H1 (cell line): Measurements from ENCODE around the gene LAMC1. TPM values are rescaled to one million over a fixed set of nuclear protein-coding genes. Genes with fewer than 3 reads are reported as not detected.

Experiments
- CTCF ChIA-PET: fragments of 300-600 bp; sonication (Branson Sonifier 250); formaldehyde crosslinking; loops from one replicate; lab custom pipeline; 2021; ENCODE audit not compliant: partially characterized antibody; lab: Charles Lee
- POLR2A ChIA-PET: fragments of 300-600 bp; sonication (Branson Sonifier 250); formaldehyde crosslinking; loops from one replicate; lab custom pipeline; 2021; ENCODE audit warnings: inconsistent platforms; ENCODE audit not compliant: partially characterized antibody; lab: Charles Lee
- DNase-seq, 2 experiments: peaks; one replicate each; pipeline versions ENCODE4 v3.0.0 to v3.0.0-alpha.2; 2010 to 2022; ENCODE audit warnings: low spot score in 2 of 2, low read depth in 1 of 2, mixed read lengths in 1 of 2
- FAIRE-seq: peaks from 2 replicates; lab custom pipeline; 2011; peaks lifted over from hg19 to GRCh38; lab: Jason Lieb, UNC
- H2AFZ ChIP-seq: 2 replicates; pipeline ENCODE4 v1.8.1; 2012; ENCODE audit warnings: low read length, inconsistent platforms
- H2AK5ac ChIP-seq: 2 replicates; pipeline ENCODE4 v1.6.1; 2013; ENCODE audit warnings: low read depth, low read length
- H2BK120ac ChIP-seq: replicated peaks from 2 replicates; pipeline ENCODE3; 2013; ENCODE audit warnings: low read depth, low read length, inconsistent platforms
- H2BK12ac ChIP-seq: 2 replicates; pipeline ENCODE4 v1.6.1; 2013; ENCODE audit warnings: low read depth, low read length
- H2BK15ac ChIP-seq: 2 replicates; pipeline ENCODE4 v1.6.1; 2013; ENCODE audit warnings: low read length
- H2BK20ac ChIP-seq: 2 replicates; pipeline ENCODE4 v1.6.1; 2013; ENCODE audit warnings: low read length
- H2BK5ac ChIP-seq: 2 replicates; pipeline ENCODE4 v1.6.1; 2013; ENCODE audit warnings: low read depth, low read length
- H3K14ac ChIP-seq: 2 replicates; pipeline ENCODE4 v1.6.1; 2013; ENCODE audit warnings: inconsistent platforms; ENCODE audit not compliant: insufficient read length
- H3K18ac ChIP-seq: 2 replicates; pipeline ENCODE4 v1.6.1; 2013; ENCODE audit warnings: low read length; ENCODE audit errors: extremely low read depth
- H3K23ac ChIP-seq: 2 replicates; pipeline ENCODE4 v1.6.1; 2013; ENCODE audit warnings: inconsistent platforms; ENCODE audit not compliant: insufficient read length
- H3K23me2 ChIP-seq: 2 replicates; pipeline ENCODE4 v1.6.1; 2013; ENCODE audit warnings: low read depth, low read length
- H3K27ac ChIP-seq: 2 replicates; pipeline ENCODE4 v1.6.1; 2011; ENCODE audit warnings: low read depth, low read length, inconsistent platforms
- H3K27me3 ChIP-seq, 4 experiments: replicated peaks in 1 of 4; 1 replicate in 1 of 4; 2 replicates in 3 of 4; pipeline versions ENCODE4 v1.6.1 to v1.8.1; 2011 to 2013; ENCODE audit warnings: low read length in 3 of 4, mild to moderate bottlenecking in 3 of 4, inconsistent platforms in 2 of 4, mixed read lengths in 2 of 4, moderate library complexity in 1 of 4; ENCODE audit not compliant: control insufficient read depth in 3 of 4, insufficient read depth in 3 of 4; ENCODE audit errors: extremely low read depth in 1 of 4
- H3K36me3 ChIP-seq, 4 experiments: 2 replicates each; pipeline versions ENCODE4 v1.6.1 to v1.8.1; 2011 to 2013; ENCODE audit warnings: mild to moderate bottlenecking in 4 of 4, low read length in 3 of 4, moderate library complexity in 2 of 4, control low read depth in 1 of 4, inconsistent platforms in 1 of 4; ENCODE audit not compliant: insufficient read depth in 4 of 4, control insufficient read depth in 2 of 4
- H3K4ac ChIP-seq: replicated peaks from 2 replicates; pipeline ENCODE3; 2013; ENCODE audit warnings: low read length, low read depth, mixed read lengths, inconsistent platforms; ENCODE audit not compliant: insufficient read length
- H3K4me1 ChIP-seq, 4 experiments: replicated peaks in 1 of 4; 1 replicate in 1 of 4; 2 replicates in 3 of 4; pipeline versions ENCODE4 v1.6.1 to v1.8.1; 2011 to 2013; ENCODE audit warnings: low read length in 3 of 4, inconsistent platforms in 2 of 4, mixed read lengths in 1 of 4; ENCODE audit not compliant: insufficient read depth in 4 of 4, control insufficient read depth in 3 of 4
- H3K4me2 ChIP-seq, 2 experiments: 2 replicates each; pipeline versions ENCODE4 v1.6.1 to v1.8.1; 2011 to 2013; ENCODE audit warnings: low read depth in 2 of 2, low read length in 2 of 2, control low read depth in 1 of 2, inconsistent platforms in 1 of 2, mild to moderate bottlenecking in 1 of 2; ENCODE audit not compliant: insufficient read depth in 1 of 2
- H3K4me3 ChIP-seq, 4 experiments: fragments of 200-600, 300-600 bp in 1 of 4; sonication (generic), shearing (Covaris generic), sonication (Bioruptor Twin) in 1 of 4; 2 replicates each; pipeline versions ENCODE4 v1.5.1 to v1.8.1; 2011 to 2016; ENCODE audit warnings: low read length in 4 of 4, low read depth in 3 of 4, control low read depth in 2 of 4, inconsistent platforms in 2 of 4, mild to moderate bottlenecking in 2 of 4, mixed read lengths in 1 of 4, moderate library complexity in 1 of 4; ENCODE audit not compliant: insufficient read depth in 2 of 4; ENCODE audit errors: extremely low read depth in 1 of 4
- H3K56ac ChIP-seq: replicated peaks from 2 replicates; pipeline ENCODE3; 2013; ENCODE audit warnings: low read depth, mild to moderate bottlenecking, mixed read lengths, low read length, inconsistent platforms; ENCODE audit not compliant: insufficient read length
- H3K79me1 ChIP-seq: 2 replicates; pipeline ENCODE4 v1.6.1; 2013; ENCODE audit warnings: low read depth, low read length, control low read depth
- H3K79me2 ChIP-seq, 2 experiments: 2 replicates each; pipeline versions ENCODE4 v1.6.1 to v1.8.1; 2012 to 2013; ENCODE audit warnings: low read length in 2 of 2, mild to moderate bottlenecking in 2 of 2, inconsistent platforms in 1 of 2; ENCODE audit not compliant: insufficient read depth in 2 of 2, control insufficient read depth in 1 of 2
- H3K9ac ChIP-seq, 4 experiments: replicated peaks in 1 of 4; 1 replicate in 1 of 4; 2 replicates in 3 of 4; pipeline versions ENCODE4 v1.6.1 to v1.8.1; 2011 to 2013; ENCODE audit warnings: low read depth in 3 of 4, low read length in 3 of 4, control low read depth in 2 of 4, mild to moderate bottlenecking in 2 of 4, moderate library complexity in 2 of 4, inconsistent platforms in 1 of 4; ENCODE audit errors: extremely low read depth in 1 of 4
- H3K9me3 ChIP-seq, 2 experiments: 2 replicates each; pipeline versions ENCODE4 v1.6.1 to v1.8.1; 2012 to 2013; ENCODE audit warnings: mild to moderate bottlenecking in 2 of 2, moderate library complexity in 2 of 2, control low read depth in 1 of 2, inconsistent platforms in 1 of 2, low read depth in 1 of 2, low read length in 1 of 2, mixed read lengths in 1 of 2; ENCODE audit not compliant: insufficient read depth in 2 of 2
- H4K20me1 ChIP-seq, 2 experiments: replicated peaks in 1 of 2; 2 replicates each; pipeline versions ENCODE3 to v1.8.1; 2011 to 2013; ENCODE audit warnings: inconsistent platforms in 2 of 2, low read length in 2 of 2, mild to moderate bottlenecking in 1 of 2; ENCODE audit not compliant: insufficient read depth in 2 of 2, control insufficient read depth in 1 of 2
- H4K5ac ChIP-seq: 2 replicates; pipeline ENCODE4 v1.6.1; 2013; ENCODE audit warnings: low read length, low read depth, mixed read lengths, inconsistent platforms; ENCODE audit not compliant: insufficient read length
- H4K8ac ChIP-seq: 2 replicates; pipeline ENCODE4 v1.8.0; 2013; ENCODE audit warnings: mild to moderate bottlenecking, moderate library complexity, low read length, inconsistent platforms; ENCODE audit not compliant: insufficient read depth; ENCODE audit errors: extremely low read depth
- H4K91ac ChIP-seq: replicated peaks from 2 replicates; pipeline ENCODE3; 2013; ENCODE audit warnings: low read length, mixed read lengths, inconsistent platforms; ENCODE audit not compliant: insufficient read length
- ATF3 ChIP-seq: IDR thresholded peaks from 2 replicates; pipeline ENCODE4 v1.6.1; 2011; ENCODE audit warnings: low read depth, mild to moderate bottlenecking, low read length; ENCODE audit not compliant: insufficient read depth
- CREB1 ChIP-seq: IDR thresholded peaks from 2 replicates; pipeline ENCODE4 v1.6.1; 2012; ENCODE audit warnings: inconsistent platforms
- CTBP2 ChIP-seq: IDR thresholded peaks from 2 replicates; pipeline ENCODE4 v1.7.0; 2011; ENCODE audit warnings: borderline replicate concordance, mild to moderate bottlenecking, moderate library complexity, mixed read lengths, low read length; ENCODE audit not compliant: insufficient read depth, insufficient read length
- EP300 ChIP-seq, 2 experiments: IDR thresholded peaks; 1 replicate in 1 of 2; 2 replicates in 1 of 2; pipeline ENCODE4 v1.6.1; 2011 to 2012; ENCODE audit warnings: low read depth in 2 of 2, low read length in 2 of 2, mild to moderate bottlenecking in 2 of 2, borderline replicate concordance in 1 of 2, inconsistent platforms in 1 of 2, moderate library complexity in 1 of 2
- EZH2 ChIP-seq: fragments of 200-600 bp; sonication (generic); IDR thresholded peaks from 2 replicates; pipeline ENCODE4 v1.7.1; 2012; ENCODE audit warnings: low read depth, mild to moderate bottlenecking, moderate library complexity, low read length, inconsistent platforms; ENCODE audit not compliant: severe bottlenecking
- FOSL1 ChIP-seq: IDR thresholded peaks from 2 replicates; pipeline ENCODE4 v1.6.1; 2011; ENCODE audit warnings: mild to moderate bottlenecking, low read depth, low read length, moderate library complexity; ENCODE audit not compliant: insufficient read depth
- GABPA ChIP-seq: IDR thresholded peaks from 2 replicates; pipeline ENCODE4 v1.6.1; 2011; ENCODE audit warnings: mild to moderate bottlenecking, low read length, moderate library complexity, borderline replicate concordance; ENCODE audit not compliant: insufficient read depth
- KDM5A ChIP-seq: fragments of 200-600 bp; IDR thresholded peaks from 2 replicates; pipeline ENCODE4 v1.7.1; 2012; ENCODE audit warnings: mild to moderate bottlenecking, low read length, inconsistent platforms, mixed read lengths
- POLR2A ChIP-seq, 2 experiments: IDR thresholded peaks; 1 replicate in 1 of 2; 2 replicates in 1 of 2; pipeline ENCODE4 v1.6.1; 2011; ENCODE audit warnings: low read depth in 2 of 2, low read length in 2 of 2, mild to moderate bottlenecking in 2 of 2; ENCODE audit errors: control extremely low read depth in 1 of 2
- SAP30 ChIP-seq: fragments of 300-600 bp; sonication (generic); IDR thresholded peaks from 2 replicates; pipeline ENCODE4 v1.7.1; 2012; ENCODE audit warnings: low read length, moderate library complexity, mild to moderate bottlenecking, inconsistent platforms; ENCODE audit not compliant: insufficient read depth, insufficient replicate concordance
- SIN3A ChIP-seq, 2 experiments: IDR thresholded peaks in 1 of 2; conservative IDR thresholded peaks in 1 of 2; 2 replicates each; pipeline ENCODE4 v1.6.1; 2011 to 2012; ENCODE audit warnings: low read length in 2 of 2, improper control_type of control experiment in 1 of 2, low read depth in 1 of 2, mild to moderate bottlenecking in 1 of 2
- SIX5 ChIP-seq: IDR thresholded peaks from 2 replicates; pipeline ENCODE4 v1.6.1; 2011; ENCODE audit warnings: mild to moderate bottlenecking, low read depth, low read length
- SP1 ChIP-seq: IDR thresholded peaks from 2 replicates; pipeline ENCODE4 v1.6.1; 2011; ENCODE audit warnings: low read depth, low read length
- WGBS, 2 experiments: shearing (Covaris generic) in 1 of 2; methylation state at CpG; one replicate each; pipeline versions ENCODE4 v1.1.6 to v1.1.7; 2013 to 2015; ENCODE audit warnings: low lambda C conversion rate in 2 of 2, mixed read lengths in 2 of 2, inconsistent platforms in 1 of 2, low coverage in 1 of 2, missing lambda C conversion rate in 1 of 2; ENCODE audit not compliant: insufficient replicate concordance in 2 of 2, insufficient coverage in 1 of 2, insufficient read length in 1 of 2; ENCODE audit errors: extremely low coverage in 1 of 2, missing lambda C conversion rate in 1 of 2; 5-methylcytosine and 5-hydroxymethylcytosine counted together
- polyA plus RNA-seq, 7 experiments: library from polyadenylated mRNA; depleted of rRNA in 3 of 7; stranded (reverse) in 5 of 7; unstranded in 2 of 7; fragments of >200 nt in 5 of 7; fragments of 200-250 nt in 2 of 7; gene quantifications; 1 replicate in 5 of 7; 2 replicates in 1 of 7; 4 replicates in 1 of 7; pipeline versions ENCODE4 v1.2.1 to v1.2.3, GENCODE V29; 2011 to 2013; ENCODE audit warnings: missing spikeins in 2 of 7, mixed read lengths in 2 of 7
- total RNA-seq: library from RNA; stranded (reverse); fragmentation: NEBNext Ultra II Directional; extraction: Animal tissue kit (Norgen Biotek cat#: 25700); gene quantifications from 2 replicates; pipeline ENCODE4 v1.2.1, GENCODE V29; 2021

Gene LAMC1
- total and polyA plus RNA-seq, 2 of the 8 experiments (the other 6 are each of a cell fraction or from before 2014, with no cell fraction given) = 47.6 to 90.3 TPM

GRCh38 chr1:183195142-183195574 is 171.9 kb downstream of the LAMC1 start:
- CTCF ChIA-PET = interaction anchor here (0.6 to 1.6 kb wide), 5 partner anchors 9 to 59 kb away, joined by 3 to 4 read pairs (median 3); partner anchors contain the start of gene LAMC2
- DNase-seq = no peak
- H3K79me2 ChIP-seq = no peaks in the 10 kb centered on the region
- TF ChIP-seq KDM5A = no peak
- no peak for TF ChIP-seq EZH2
- no peak for TF ChIP-seq EP300 (IDR thresholded peaks at IDR 0.05; ENCODE audit: borderline replicate concordance in 1 of 2, low read depth in 2 of 2, low read length in 2 of 2)
- no peak for TF ChIP-seq CTBP2
- TF ChIP-seq SP1 = no peak
- no peak for TF ChIP-seq FOSL1
- no peak for TF ChIP-seq SIX5
- no peak for TF ChIP-seq SAP30
- no peak for TF ChIP-seq SIN3A (conservative IDR thresholded peaks at IDR 0.05 in 1 of 2, IDR thresholded peaks at IDR 0.05 in 1 of 2; ENCODE audit: low read depth in 1 of 2, low read length in 2 of 2)
- no peak for TF ChIP-seq ATF3
- no peak for TF ChIP-seq GABPA
- no peak for TF ChIP-seq CREB1
- no peak for TF ChIP-seq POLR2A (IDR thresholded peaks at IDR 0.05; ENCODE audit: control extremely low read depth in 1 of 2, low read depth in 2 of 2, low read length in 2 of 2)

More at GRCh38 chr1:183195142-183195574, 171.9 kb downstream of the LAMC1 start:
- POLR2A ChIA-PET = no interaction called here
- H3K4me1 ChIP-seq = peaks cover 5 to 11% (median 8%) of the 10 kb centered on the region in 4 experiments; a peak in 6 of 7 replicates
- H3K23ac ChIP-seq = no peak overlapping the region
- H4K8ac ChIP-seq = no peak overlapping the region
- no peak overlapping the region for H2AK5ac ChIP-seq
- H4K20me1 ChIP-seq = no peaks in the 10 kb centered on the region
- peak overlapping the region; percentile 5 to 32; a peak in 1 of 4 replicates for H3K4me2 ChIP-seq
- WGBS, 2 experiments = 74% methylated on average over 3 of the region's 3 CpGs; no CpG with 5 or more reads in 1 of the 2 experiments
- no peaks in the 10 kb centered on the region; the same call in 1 of the 2 replicates for H3K23me2 ChIP-seq
- no peak overlapping the region for H2BK15ac ChIP-seq
- no peak overlapping the region for H2BK20ac ChIP-seq
- no peaks in the 10 kb centered on the region for H3K79me1 ChIP-seq
- no peak overlapping the region for H2AFZ ChIP-seq
- H2BK120ac ChIP-seq = no peak overlapping the region
- H3K36me3 ChIP-seq = no peaks in the 10 kb centered on the region
- no peak overlapping the region for H3K18ac ChIP-seq
- peak overlapping the region; percentile 9; the same call in 1 of the 2 replicates for H3K27ac ChIP-seq
- H3K9ac ChIP-seq = no peak overlapping the region
- no peak overlapping the region for H3K14ac ChIP-seq
- peak overlapping the region; percentile 41; the same call in 1 of the 2 replicates for H2BK5ac ChIP-seq
- H4K5ac ChIP-seq = no peak overlapping the region
- H2BK12ac ChIP-seq = peak overlapping the region; percentile 23; the same call in 1 of the 2 replicates
- H3K4ac ChIP-seq = no peak overlapping the region
- H3K4me3 ChIP-seq = no peak overlapping the region
- H3K9me3 ChIP-seq = no peaks in the 10 kb centered on the region
- H4K91ac ChIP-seq = peak overlapping the region; percentile 48
- no peak overlapping the region for H3K56ac ChIP-seq
- no peaks in the 10 kb centered on the region for H3K27me3 ChIP-seq
- no peak for FAIRE-seq
